CD4-positive, CD25-positive, alpha-beta regulatory T cell (primary cell): ENCODE results near the gene TMEM170A. TPM values are rescaled to one million over a fixed set of nuclear protein-coding genes. Genes with fewer than 3 reads are reported as not detected.

Experiments used
- ATAC-seq, 2 donors: fragments of 150-1000 bp; cut with Tn5 transposase; one replicate each; pipeline ENCODE4 v1.10.0; 2021; ENCODE audit warnings: low read depth in 2 of 2, moderate number of reproducible peaks in 2 of 2, moderate library complexity in 1 of 2
- DNase-seq, 3 donors: peaks; one replicate each; pipeline versions ENCODE4 v3.0.0 to v3.0.0-alpha.2; 2012 to 2022; ENCODE audit warnings: mixed read lengths in 1 of 3
- H3K27ac ChIP-seq: one replicate; pipeline ENCODE4 v1.7.0; 2013; ENCODE audit warnings: mild to moderate bottlenecking, low read length; ENCODE audit not compliant: insufficient read depth, poor library complexity, severe bottlenecking
- H3K27me3 ChIP-seq: one replicate; pipeline ENCODE4 v1.7.0; 2013; ENCODE audit warnings: low read length; ENCODE audit not compliant: control insufficient read depth, insufficient read depth
- H3K36me3 ChIP-seq: one replicate; pipeline ENCODE4 v1.7.0; 2013; ENCODE audit warnings: mild to moderate bottlenecking, low read length, moderate library complexity; ENCODE audit not compliant: control insufficient read depth, insufficient read depth
- H3K4me1 ChIP-seq: 2 replicates; pipeline ENCODE4 v1.7.0; 2013; ENCODE audit warnings: mild to moderate bottlenecking, low read length; ENCODE audit not compliant: insufficient read depth, control insufficient read depth, poor library complexity, severe bottlenecking
- H3K4me3 ChIP-seq: one replicate; pipeline ENCODE4 v1.7.0; 2013; ENCODE audit warnings: low read depth, mild to moderate bottlenecking, low read length, moderate library complexity
- H3K9me3 ChIP-seq, 2 experiments: 1 replicate in 1 of 2; 2 replicates in 1 of 2; pipeline ENCODE4 v1.7.0; 2013; ENCODE audit warnings: low read length in 2 of 2, mild to moderate bottlenecking in 1 of 2, moderate library complexity in 1 of 2; ENCODE audit not compliant: control insufficient read depth in 2 of 2
- H3K27ac Mint-ChIP-seq, 3 donors: one replicate each; pipeline ENCODE4 v1.8.0; 2020 to 2022; ENCODE audit warnings: mild to moderate bottlenecking in 3 of 3, mixed read lengths in 3 of 3, moderate library complexity in 2 of 3
- H3K27me3 Mint-ChIP-seq: one replicate; pipeline ENCODE4 v1.8.0; 2022; ENCODE audit warnings: mild to moderate bottlenecking, mixed read lengths
- H3K36me3 Mint-ChIP-seq: one replicate; pipeline ENCODE4 v1.8.0; 2020; ENCODE audit warnings: mixed read lengths
- H3K4me1 Mint-ChIP-seq, 4 donors: one replicate each; pipeline ENCODE4 v1.8.0; 2020 to 2022; ENCODE audit warnings: mixed read lengths in 4 of 4, mild to moderate bottlenecking in 1 of 4
- H3K4me3 Mint-ChIP-seq, 4 donors: one replicate each; pipeline ENCODE4 v1.8.0; 2020 to 2022; ENCODE audit warnings: mild to moderate bottlenecking in 4 of 4, mixed read lengths in 4 of 4, moderate library complexity in 3 of 4
- H3K9me3 Mint-ChIP-seq, 7 donors: one replicate each; pipeline ENCODE4 v1.8.0; 2020 to 2022; ENCODE audit warnings: mixed read lengths in 7 of 7, mild to moderate bottlenecking in 3 of 7, moderate library complexity in 2 of 7
- polyA plus RNA-seq, 4 donors: library from polyadenylated mRNA; unstranded; fragments of 300-500 nt; fragmentation: Illumina TruSeq; gene quantifications; one replicate each; pipeline ENCODE4 v1.2.3, GENCODE V29; 2021
- total RNA-seq: library from RNA; stranded (reverse); gene quantifications from one replicate; pipeline ENCODE4 v1.2.3, GENCODE V29; 2022

TMEM170A gene
- total and polyA plus RNA-seq, 5 donors from 2014 or later = 34.8 to 45.1 (median 40.0) TPM

GRCh38 chr16:75478480-75479345 lies 14.2 kb upstream of the TMEM170A start:
- Mint-ChIP-seq H3K4me1 (no peaks in the 10 kb centered on the region), H3K36me3 (no peaks in the 10 kb centered on the region), H3K27me3 (peaks cover 16% of the 10 kb centered on the region), H3K27ac (no peak overlapping the region), H3K4me3 (no peak overlapping the region), H3K9me3 (peaks cover 0 to 3% (median 0%) of the 10 kb centered on the region in 7 donors)
- DNase-seq (no peak), ATAC-seq (no peak)
- no peaks in the 10 kb centered on the region for H3K36me3 ChIP-seq
- no peaks in the 10 kb centered on the region for H3K27me3 ChIP-seq
- no peak overlapping the region for H3K27ac ChIP-seq
- H3K4me1 ChIP-seq = no peaks in the 10 kb centered on the region
- no peak overlapping the region for H3K4me3 ChIP-seq
- H3K9me3 ChIP-seq = no peaks in the 10 kb centered on the region

- H3K36me3 ChIP-seq = no peaks in the 10 kb centered on the region
- H3K4me3 ChIP-seq = no peak overlapping the region
- Mint-ChIP-seq H3K27ac (no peak overlapping the region), H3K9me3 (peaks cover 0 to 3% (median 0%) of the 10 kb centered on the region in 7 donors), H3K4me1 (no peaks in the 10 kb centered on the region), H3K27me3 (peaks cover 16% of the 10 kb centered on the region), H3K36me3 (no peaks in the 10 kb centered on the region), H3K4me3 (no peak overlapping the region)
- no peaks in the 10 kb centered on the region for H3K4me1 ChIP-seq
- H3K27me3 ChIP-seq = no peaks in the 10 kb centered on the region
- H3K9me3 ChIP-seq = no peaks in the 10 kb centered on the region
- ATAC-seq (no peak), DNase-seq (no peak)
- H3K27ac ChIP-seq = no peak overlapping the region
Measured at GRCh38 chr16:75477680-75478473, 13.4 kb upstream of the TMEM170A start.

GRCh38 chr16:75476817-75477216 lies 12.3 kb upstream of the TMEM170A start:
- no peak overlapping the region for H3K4me3 Mint-ChIP-seq
- peaks cover 16% of the 10 kb centered on the region for H3K27me3 Mint-ChIP-seq
- Histone ChIP-seq H3K27ac (no peak overlapping the region), H3K9me3 (no peaks in the 10 kb centered on the region), H3K4me1 (no peaks in the 10 kb centered on the region), H3K36me3 (no peaks in the 10 kb centered on the region), H3K4me3 (no peak overlapping the region), H3K27me3 (no peaks in the 10 kb centered on the region)
- H3K4me1 Mint-ChIP-seq = peaks cover 0 to 2% (median under 1%) of the 10 kb centered on the region in 4 donors
- no peaks in the 10 kb centered on the region for H3K36me3 Mint-ChIP-seq
- H3K9me3 Mint-ChIP-seq = peaks cover 0 to 3% (median 0%) of the 10 kb centered on the region in 7 donors
- no peak overlapping the region for H3K27ac Mint-ChIP-seq
- no peak for DNase-seq
- no peak for ATAC-seq

- Histone ChIP-seq H3K9me3 (no peaks in the 10 kb centered on the region), H3K4me1 (no peaks in the 10 kb centered on the region), H3K27ac (no peak overlapping the region), H3K36me3 (no peaks in the 10 kb centered on the region), H3K27me3 (no peaks in the 10 kb centered on the region), H3K4me3 (no peak overlapping the region)
- Mint-ChIP-seq H3K27ac (no peak overlapping the region), H3K27me3 (peaks cover 16% of the 10 kb centered on the region), H3K9me3 (peaks cover 0 to 4% (median 0%) of the 10 kb centered on the region in 7 donors), H3K36me3 (no peaks in the 10 kb centered on the region), H3K4me3 (no peak overlapping the region), H3K4me1 (peaks cover 0 to 5% (median 3%) of the 10 kb centered on the region in 4 donors)
- no peak for ATAC-seq
- no peak for DNase-seq
Measured at GRCh38 chr16:75475420-75475847, 10.9 kb upstream of the TMEM170A start.

- Mint-ChIP-seq H3K9me3 (peaks cover 0 to 4% (median 0%) of the 10 kb centered on the region in 7 donors), H3K27ac (no peak overlapping the region), H3K4me3 (no peak overlapping the region), H3K36me3 (no peaks in the 10 kb centered on the region), H3K27me3 (peaks cover 21% of the 10 kb centered on the region), H3K4me1 (peaks cover 0 to 5% (median 3%) of the 10 kb centered on the region in 4 donors)
- Histone ChIP-seq H3K27me3 (no peaks in the 10 kb centered on the region), H3K4me1 (no peaks in the 10 kb centered on the region), H3K36me3 (no peaks in the 10 kb centered on the region), H3K4me3 (no peak overlapping the region), H3K9me3 (no peaks in the 10 kb centered on the region), H3K27ac (no peak overlapping the region)
- ATAC-seq = no peak
- no peak for DNase-seq
Measured at GRCh38 chr16:75472908-75473877, 8.7 kb upstream of the TMEM170A start.

GRCh38 chr16:75471723-75472633 lies 7.5 kb upstream of the TMEM170A start:
- H3K27me3 Mint-ChIP-seq = peaks cover 18% of the 10 kb centered on the region
- no peak overlapping the region for H3K4me3 Mint-ChIP-seq
- H3K27ac Mint-ChIP-seq = peak overlapping the region in 1 of 3 donors; percentile 64
- peaks cover 0 to 4% (median 0%) of the 10 kb centered on the region in 7 donors for H3K9me3 Mint-ChIP-seq
- ATAC-seq (peak; percentile 50 to 53), DNase-seq (peak in 2 of 3 donors; percentile 42 to 46)
- H3K27ac ChIP-seq = no peak overlapping the region
- H3K36me3 ChIP-seq = no peaks in the 10 kb centered on the region
- no peaks in the 10 kb centered on the region for H3K36me3 Mint-ChIP-seq
- H3K4me1 Mint-ChIP-seq = peaks cover 0 to 5% (median 3%) of the 10 kb centered on the region in 4 donors
- no peaks in the 10 kb centered on the region for H3K27me3 ChIP-seq
- no peak overlapping the region for H3K4me3 ChIP-seq
- H3K4me1 ChIP-seq = no peaks in the 10 kb centered on the region
- H3K9me3 ChIP-seq = no peaks in the 10 kb centered on the region
